Karpas-422 (cell line): ENCODE data around the gene NETO2. TPM values are rescaled to one million over a fixed set of nuclear protein-coding genes. Genes with fewer than 3 reads are reported as not detected.

Experiments used
- DNase-seq: peaks from one replicate; pipeline ENCODE4 v3.0.0-alpha.2; 2015
- H2AFZ ChIP-seq: fragments of 200-600 bp; sonication (generic); 2 replicates; pipeline ENCODE4 v1.6.1; 2014; ENCODE audit warnings: antibody characterized with exemption, low read length, mixed read lengths
- H3K27ac ChIP-seq: fragments of 200-600 bp; sonication (generic); 2 replicates; pipeline ENCODE4 v1.5.1; 2014; ENCODE audit warnings: mild to moderate bottlenecking, low read length, moderate library complexity
- H3K27me3 ChIP-seq: fragments of 200-600 bp; sonication (generic); 2 replicates; pipeline ENCODE4 v1.6.1; 2014; ENCODE audit warnings: low read length, mixed read lengths
- H3K36me3 ChIP-seq: fragments of 200-600 bp; sonication (generic); 2 replicates; pipeline ENCODE4 v1.6.1; 2014; ENCODE audit warnings: low read length, mixed read lengths; ENCODE audit not compliant: insufficient read depth
- H3K4me1 ChIP-seq: fragments of 200-600 bp; sonication (generic); 2 replicates; pipeline ENCODE4 v1.6.1; 2014; ENCODE audit warnings: mild to moderate bottlenecking, low read length, mixed read lengths
- H3K4me2 ChIP-seq: fragments of 200-600 bp; sonication (generic); 2 replicates; pipeline ENCODE4 v1.6.1; 2014; ENCODE audit warnings: low read length, low read depth, mild to moderate bottlenecking; ENCODE audit not compliant: poor library complexity, severe bottlenecking
- H3K4me3 ChIP-seq: fragments of 200-600 bp; sonication (generic); 2 replicates; pipeline ENCODE4 v1.5.1; 2014; ENCODE audit warnings: mild to moderate bottlenecking, antibody characterized with exemption, low read length, mixed read lengths
- H3K79me2 ChIP-seq: fragments of 200-600 bp; sonication (generic); 2 replicates; pipeline ENCODE4 v1.6.1; 2014; ENCODE audit warnings: mild to moderate bottlenecking, low read length, mixed read lengths
- H3K9ac ChIP-seq: fragments of 200-600 bp; sonication (generic); 2 replicates; pipeline ENCODE4 v1.6.0; 2014; ENCODE audit warnings: low read length
- H3K9me2 ChIP-seq: fragments of 200-600 bp; sonication (generic), shearing (Covaris generic); replicated peaks from 2 replicates; pipeline ENCODE4 v1.6.0; 2014; ENCODE audit warnings: mild to moderate bottlenecking, low read length, moderate library complexity; ENCODE audit not compliant: insufficient read depth
- H3K9me3 ChIP-seq: fragments of 300-700, 200-600 bp; sonication (generic); 2 replicates; pipeline ENCODE4 v1.6.1; 2014; ENCODE audit warnings: low read length, mixed read lengths
- H4K20me1 ChIP-seq: fragments of 200-600 bp; sonication (generic); 2 replicates; pipeline ENCODE4 v1.6.1; 2014; ENCODE audit warnings: mild to moderate bottlenecking, antibody characterized with exemption, low read length, low read depth; ENCODE audit not compliant: insufficient read depth
- total RNA-seq: library from RNA; depleted of rRNA; stranded (reverse); fragments of >200 nt; shearing (Covaris generic); gene quantifications from 2 replicates; pipeline ENCODE4 v1.2.3, GENCODE V29; 2014; ENCODE audit warnings: low replicate concordance

The NETO2 gene
- total RNA-seq, 1 experiment from 2014 or later = 83.9 TPM

GRCh38 chr16:47053895-47054294 is 89.8 kb downstream of the NETO2 start:
- no peak overlapping the region for H3K4me2 ChIP-seq
- H2AFZ ChIP-seq = no peak overlapping the region
- H3K79me2 ChIP-seq = no peaks in the 10 kb centered on the region

GRCh38 chr16:47052666-47053640 is 90.8 kb downstream of the NETO2 start:
- no peak overlapping the region for H3K4me3 ChIP-seq
- no peak overlapping the region for H3K4me2 ChIP-seq
- H3K9me3 ChIP-seq = no peaks in the 10 kb centered on the region
- no peaks in the 10 kb centered on the region for H3K27me3 ChIP-seq
- no peak overlapping the region for H2AFZ ChIP-seq
- H3K4me1 ChIP-seq = peaks cover 1% of the 10 kb centered on the region
- no peaks in the 10 kb centered on the region for H3K36me3 ChIP-seq
- no peaks in the 10 kb centered on the region for H4K20me1 ChIP-seq
- no peaks in the 10 kb centered on the region for H3K79me2 ChIP-seq
- H3K9ac ChIP-seq = no peak overlapping the region
- DNase-seq = no peak
- H3K9me2 ChIP-seq = no peaks in the 10 kb centered on the region
- H3K27ac ChIP-seq = no peak overlapping the region

More at GRCh38 chr16:47053895-47054294, 89.8 kb downstream of the NETO2 start:
- H4K20me1 ChIP-seq = no peaks in the 10 kb centered on the region
- no peaks in the 10 kb centered on the region for H3K9me3 ChIP-seq
- no peaks in the 10 kb centered on the region for H3K4me1 ChIP-seq
- DNase-seq = no peak
- no peak overlapping the region for H3K27ac ChIP-seq
- no peaks in the 10 kb centered on the region for H3K9me2 ChIP-seq
- H3K27me3 ChIP-seq = no peaks in the 10 kb centered on the region
- no peaks in the 10 kb centered on the region for H3K36me3 ChIP-seq
- no peak overlapping the region for H3K4me3 ChIP-seq
- no peak overlapping the region for H3K9ac ChIP-seq

- Histone ChIP-seq H4K20me1 (no peaks in the 10 kb centered on the region), H3K4me2 (no peak overlapping the region), H3K36me3 (no peaks in the 10 kb centered on the region), H3K79me2 (no peaks in the 10 kb centered on the region), H3K9me3 (no peaks in the 10 kb centered on the region), H3K27ac (no peak overlapping the region), H3K9ac (no peak overlapping the region), H3K9me2 (no peaks in the 10 kb centered on the region), H2AFZ (no peak overlapping the region), H3K27me3 (no peaks in the 10 kb centered on the region), H3K4me3 (no peak overlapping the region), H3K4me1 (peaks cover 15% of the 10 kb centered on the region)
- no peak for DNase-seq
These were observed 92.7 kb downstream of the NETO2 start for GRCh38 chr16:47051031-47051430.

GRCh38 chr16:47049901-47050583 is 93.7 kb downstream of the NETO2 start:
- DNase-seq = no peak
- no peak overlapping the region for H2AFZ ChIP-seq

GRCh38 chr16:47047524-47048203 is 96.1 kb downstream of the NETO2 start:
- H3K4me3 ChIP-seq = no peak overlapping the region; the same call in 1 of the 2 replicates
- H3K9me2 ChIP-seq = no peaks in the 10 kb centered on the region
- no peak for DNase-seq
- H3K4me1 ChIP-seq = peaks cover 15% of the 10 kb centered on the region
- no peaks in the 10 kb centered on the region for H3K9me3 ChIP-seq
- H3K36me3 ChIP-seq = no peaks in the 10 kb centered on the region
- no peaks in the 10 kb centered on the region for H3K27me3 ChIP-seq
- H4K20me1 ChIP-seq = no peaks in the 10 kb centered on the region
- peak overlapping the region; percentile 21; the same call in 1 of the 2 replicates for H2AFZ ChIP-seq
- H3K79me2 ChIP-seq = no peaks in the 10 kb centered on the region
- no peak overlapping the region for H3K27ac ChIP-seq
- H3K9ac ChIP-seq = peak overlapping the region; percentile 16; the same call in 1 of the 2 replicates
- peak overlapping the region; percentile 49 for H3K4me2 ChIP-seq

More at GRCh38 chr16:47049901-47050583, 93.7 kb downstream of the NETO2 start:
- Histone ChIP-seq H3K4me3 (no peak overlapping the region), H3K9ac (no peak overlapping the region), H4K20me1 (no peaks in the 10 kb centered on the region), H3K4me2 (no peak overlapping the region), H3K79me2 (no peaks in the 10 kb centered on the region), H3K9me2 (no peaks in the 10 kb centered on the region), H3K27me3 (no peaks in the 10 kb centered on the region), H3K36me3 (no peaks in the 10 kb centered on the region), H3K27ac (no peak overlapping the region), H3K9me3 (no peaks in the 10 kb centered on the region), H3K4me1 (peaks cover 15% of the 10 kb centered on the region)

GRCh38 chr16:47046726-47047523 is 96.8 kb downstream of the NETO2 start:
- Histone ChIP-seq H3K79me2 (no peaks in the 10 kb centered on the region), H2AFZ (peak overlapping the region; percentile 21; the same call in 1 of the 2 replicates), H3K27me3 (no peaks in the 10 kb centered on the region), H3K9me3 (no peaks in the 10 kb centered on the region), H3K9ac (peak overlapping the region; percentile 16; the same call in 1 of the 2 replicates), H3K9me2 (no peaks in the 10 kb centered on the region), H3K4me3 (no peak overlapping the region; the same call in 1 of the 2 replicates), H3K27ac (no peak overlapping the region), H3K36me3 (no peaks in the 10 kb centered on the region), H4K20me1 (no peaks in the 10 kb centered on the region), H3K4me1 (peaks cover 15% of the 10 kb centered on the region), H3K4me2 (peak overlapping the region; percentile 49)
- no peak for DNase-seq

GRCh38 chr16:47045459-47045858 is 98.3 kb downstream of the NETO2 start:
- Histone ChIP-seq H3K4me2 (no peak overlapping the region), H3K9me3 (no peaks in the 10 kb centered on the region), H4K20me1 (no peaks in the 10 kb centered on the region), H3K9me2 (no peaks in the 10 kb centered on the region), H3K4me3 (no peak overlapping the region), H3K9ac (no peak overlapping the region), H3K4me1 (peaks cover 15% of the 10 kb centered on the region), H3K27me3 (no peaks in the 10 kb centered on the region), H3K36me3 (no peaks in the 10 kb centered on the region), H3K79me2 (no peaks in the 10 kb centered on the region), H3K27ac (no peak overlapping the region), H2AFZ (no peak overlapping the region)
- no peak for DNase-seq
